A549 (cell line): Measurements from ENCODE around the gene FHIT. TPM values are rescaled to one million over a fixed set of nuclear protein-coding genes. Genes with fewer than 3 reads are reported as not detected.

Experiments used
- ATAC-seq, 2 experiments: fragments of 200-7000 bp in 1 of 2; fragments of >200 bp in 1 of 2; cut with Nextera tagmentation in 1 of 2; cut with Tn5 transposase in 1 of 2; 3 replicates each; pipeline versions ENCODE4 v1.8.0 to v1.9.1; 2018 to 2020; ENCODE audit warnings: mild to moderate bottlenecking in 1 of 2, moderate library complexity in 1 of 2
- CTCF ChIA-PET: fragments of 300-600 bp; sonication (Branson Sonifier 250); formaldehyde crosslinking; extraction: SDS; loops from one replicate; lab custom pipeline; 2021; ENCODE audit warnings: antibody characterized with exemption, inconsistent platforms; lab: Yijun Ruan, JAX
- POLR2A ChIA-PET: fragments of 350-600 bp; formaldehyde crosslinking; extraction: SDS; loops from one replicate; lab custom pipeline; 2021; ENCODE audit warnings: antibody characterized with exemption, inconsistent platforms; lab: Yijun Ruan, JAX
- DNase-seq, 2 experiments: peaks; one replicate each; pipeline versions ENCODE4 v3.0.0 to v3.0.0-alpha.2; 2011 to 2016; ENCODE audit warnings: low read depth in 1 of 2, low spot score in 1 of 2
- FAIRE-seq: peaks from 2 replicates; lab custom pipeline; 2011; peaks lifted over from hg19 to GRCh38; lab: Jason Lieb, UNC
- H3K27ac ChIP-seq, 2 experiments: fragments of >200 bp; sonication (Bioruptor Twin); formaldehyde crosslinking; 3 replicates each; pipeline ENCODE4 v1.5.1; 2016 to 2017
- H3K4me1 ChIP-seq: fragments of >200 bp; sonication (Bioruptor Twin); formaldehyde crosslinking; 3 replicates; pipeline ENCODE4 v1.6.1; 2016
- H3K4me2 ChIP-seq: fragments of >200 bp; sonication (Bioruptor Twin); formaldehyde crosslinking; 3 replicates; pipeline ENCODE4 v1.6.1; 2016
- H3K4me3 ChIP-seq: fragments of >200 bp; sonication (Bioruptor Twin); formaldehyde crosslinking; 3 replicates; pipeline ENCODE4 v1.5.1; 2016
- H3K9me3 ChIP-seq: fragments of >200 bp; sonication (Bioruptor Twin); formaldehyde crosslinking; 3 replicates; pipeline ENCODE4 v1.6.1; 2016
- CEBPB ChIP-seq, 2 experiments: fragments of >200 bp in 1 of 2; sonication (Bioruptor Twin) in 1 of 2; formaldehyde crosslinking in 1 of 2; IDR thresholded peaks; 2 replicates each; pipeline ENCODE4 v1.6.1; 2012 to 2016
- CHD2 ChIP-seq: fragments of 150-350 bp; IDR thresholded peaks from 2 replicates; pipeline ENCODE4 v1.6.1; 2014; ENCODE audit warnings: low read length; ENCODE audit not compliant: partially characterized antibody
- CHD4 ChIP-seq: fragments of 200-600 bp; sonication (generic); IDR thresholded peaks from 2 replicates; pipeline ENCODE4 v1.6.1; 2016; ENCODE audit warnings: antibody characterized with exemption, mild to moderate bottlenecking, borderline replicate concordance
- CTCF ChIP-seq: fragments of >200 bp; sonication (Bioruptor Twin); formaldehyde crosslinking; IDR thresholded peaks from 3 replicates; pipeline ENCODE4 v1.5.1; 2016
- E2F6 ChIP-seq: IDR thresholded peaks from 2 replicates; pipeline ENCODE4 v1.6.1; 2012; ENCODE audit warnings: low read depth, borderline replicate concordance
- ELK1 ChIP-seq: fragments of 150-350 bp; IDR thresholded peaks from 2 replicates; pipeline ENCODE4 v1.6.1; 2014; ENCODE audit warnings: low read depth, mild to moderate bottlenecking, low read length
- FOSB ChIP-seq: fragments of 250-450 bp; sonication (Bioruptor Pico); IDR thresholded peaks from 2 replicates; pipeline ENCODE4 v1.5.0; 2020; ENCODE audit warnings: mild to moderate bottlenecking, moderate library complexity
- GATA3 ChIP-seq: IDR thresholded peaks from 2 replicates; pipeline ENCODE4 v1.6.1; 2012; ENCODE audit warnings: borderline replicate concordance
- HES2 ChIP-seq: fragments of >200 bp; sonication (Bioruptor Twin); formaldehyde crosslinking; IDR thresholded peaks from 2 replicates; pipeline ENCODE4 v1.6.1; 2016
- HMGXB4 ChIP-seq: fragments of 250-450 bp; sonication (Bioruptor Pico); IDR thresholded peaks from 2 replicates; pipeline ENCODE4 v1.5.0; 2021; ENCODE audit warnings: mild to moderate bottlenecking, moderate library complexity, borderline replicate concordance
- JUNB ChIP-seq: fragments of >200 bp; sonication (Bioruptor Twin); formaldehyde crosslinking; IDR thresholded peaks from 2 replicates; pipeline ENCODE4 v1.6.1; 2016
- KDM1A ChIP-seq: fragments of 200-600 bp; sonication (generic); IDR thresholded peaks from 2 replicates; pipeline ENCODE4 v1.6.1; 2016; ENCODE audit warnings: low read depth, mild to moderate bottlenecking
- MYC ChIP-seq: IDR thresholded peaks from 2 replicates; pipeline ENCODE4 v1.6.1; 2012; ENCODE audit warnings: mild to moderate bottlenecking, inconsistent platforms, low read length, improper control_type of control experiment, borderline replicate concordance
- NFE2L2 ChIP-seq: fragments of 150-350 bp; conservative IDR thresholded peaks from 2 replicates; pipeline ENCODE4 v1.6.1; 2014; ENCODE audit warnings: low read length
- NPAS2 ChIP-seq: fragments of 250-450 bp; sonication (Bioruptor Pico); IDR thresholded peaks from 2 replicates; pipeline ENCODE4 v1.8.0; 2022; ENCODE audit warnings: mild to moderate bottlenecking, moderate library complexity, borderline replicate concordance
- PHF8 ChIP-seq: fragments of 200-600 bp; sonication (generic); IDR thresholded peaks from 2 replicates; pipeline ENCODE4 v1.6.1; 2016; ENCODE audit warnings: low read depth, mild to moderate bottlenecking, antibody characterized with exemption, moderate library complexity, borderline replicate concordance
- POLR2A ChIP-seq: IDR thresholded peaks from 2 replicates; pipeline ENCODE4 v1.6.1; 2012; ENCODE audit warnings: mild to moderate bottlenecking, low read length
- RAD21 ChIP-seq, 2 experiments: fragments of >200 bp in 1 of 2; sonication (Bioruptor Twin) in 1 of 2; formaldehyde crosslinking in 1 of 2; IDR thresholded peaks in 1 of 2; conservative IDR thresholded peaks in 1 of 2; 2 replicates in 1 of 2; 3 replicates in 1 of 2; pipeline ENCODE4 v1.6.1; 2012 to 2018; ENCODE audit warnings: inconsistent platforms in 1 of 2
- RARB ChIP-seq: fragments of 250-450 bp; sonication (Bioruptor Pico); IDR thresholded peaks from 2 replicates; pipeline ENCODE4 v1.8.0; 2021; ENCODE audit warnings: mild to moderate bottlenecking, moderate library complexity
- RNF2 ChIP-seq: fragments of 200-600 bp; sonication (generic); IDR thresholded peaks from 2 replicates; pipeline ENCODE4 v1.6.1; 2016; ENCODE audit warnings: low read depth, mild to moderate bottlenecking, antibody characterized with exemption, moderate library complexity, borderline replicate concordance
- SMC3 ChIP-seq: fragments of >200 bp; sonication (Bioruptor Twin); formaldehyde crosslinking; IDR thresholded peaks from 3 replicates; pipeline ENCODE4 v1.6.1; 2018; ENCODE audit warnings: inconsistent platforms
- SREBF2 ChIP-seq: fragments of 450-650 bp; IDR thresholded peaks from 2 replicates; pipeline ENCODE4 v1.6.1; 2014; ENCODE audit warnings: mild to moderate bottlenecking, moderate library complexity
- TFCP2L1 ChIP-seq: fragments of 250-450 bp; sonication (Bioruptor Pico); IDR thresholded peaks from 2 replicates; pipeline ENCODE4 v1.5.0; 2021; ENCODE audit warnings: mild to moderate bottlenecking
- TP53 ChIP-seq: fragments of 250-450 bp; sonication (Bioruptor Pico); IDR thresholded peaks from 2 replicates; pipeline ENCODE4 v1.5.0; 2021; ENCODE audit warnings: mild to moderate bottlenecking, moderate library complexity
- ZC3H11A ChIP-seq: fragments of 450-650 bp; IDR thresholded peaks from 2 replicates; pipeline ENCODE4 v1.6.1; 2014; ENCODE audit warnings: antibody characterized with exemption, mild to moderate bottlenecking
- ZSCAN20 ChIP-seq: fragments of 250-450 bp; sonication (Bioruptor Pico); IDR thresholded peaks from 2 replicates; pipeline ENCODE4 v1.8.0; 2022; ENCODE audit warnings: mild to moderate bottlenecking, moderate library complexity
- WGBS: methylation state at CpG from one replicate; pipeline ENCODE4 v1.1.6; 2017; ENCODE audit errors: missing lambda C conversion rate; 5-methylcytosine and 5-hydroxymethylcytosine counted together
- polyA plus RNA-seq, 4 experiments: library from polyadenylated mRNA; depleted of rRNA in 3 of 4; stranded (reverse); fragments of >200 nt; fragmentation: RNase III in 1 of 4; extraction: RNeasy Plus Mini Kit Qiagen cat#74134 plus additional on column Dnase treatment in 1 of 4; gene quantifications; 2 replicates in 3 of 4; 3 replicates in 1 of 4; pipeline ENCODE4 v1.2.3, GENCODE V29; 2011 to 2017

The FHIT gene
- polyA plus RNA-seq, 2 of the 4 experiments (the other 2 are of a cell fraction): 0.76 to 0.92 TPM

- TF ChIP-seq MYC (no peak), GATA3 (no peak), PHF8 (no peak), JUNB (no peak), FOSB (CRISPR knock-in tag) (no peak), NFE2L2 (no peak), CHD2 (no peak), RNF2 (no peak), RARB (CRISPR knock-in tag) (no peak), ZSCAN20 (CRISPR knock-in tag) (no peak)
- no peak for ATAC-seq
- ChIA-PET CTCF (no interaction called here), POLR2A (no interaction called here)
- no peak for FAIRE-seq
- H3K4me3 ChIP-seq: no peak overlapping the region
- H3K4me2 ChIP-seq: no peak overlapping the region
- no peak overlapping the region for H3K27ac ChIP-seq
- no peaks in the 10 kb centered on the region for H3K4me1 ChIP-seq
- H3K9me3 ChIP-seq: no peaks in the 10 kb centered on the region
- WGBS: 39% methylated on average over 3 of the region's 3 CpGs
- DNase-seq: no peak
These were observed 1217.3 kb downstream of the FHIT start for GRCh38 chr3:60033901-60034453.

- ChIA-PET CTCF (no interaction called here), POLR2A (no interaction called here)
- FAIRE-seq (no peak), DNase-seq (no peak), ATAC-seq (no peak)
- H3K27ac ChIP-seq: no peak overlapping the region
- 0% methylated on average over 1 of the region's 1 CpG for WGBS
- TF ChIP-seq RAD21 (conservative IDR thresholded peaks at IDR 0.05 in 1 of 2, IDR thresholded peaks at IDR 0.05 in 1 of 2) (no peak), ELK1 (no peak), E2F6 (no peak), HMGXB4 (CRISPR knock-in tag) (no peak), KDM1A (no peak), NPAS2 (no peak), CHD4 (no peak), SREBF2 (no peak), TFCP2L1 (CRISPR knock-in tag) (no peak), JUNB (no peak), POLR2A (no peak), CTCF (no peak), TP53 (CRISPR knock-in tag) (no peak), CEBPB (IDR thresholded peaks at IDR 0.05) (no peak), SMC3 (no peak), HES2 (no peak), MYC (no peak), ZC3H11A (no peak)
- H3K4me3 ChIP-seq: no peak overlapping the region
- H3K9me3 ChIP-seq: no peaks in the 10 kb centered on the region
- no peak overlapping the region for H3K4me2 ChIP-seq
- no peaks in the 10 kb centered on the region for H3K4me1 ChIP-seq
These were observed 1220.3 kb downstream of the FHIT start for GRCh38 chr3:60030982-60031381.
